Measurements from ENCODE around the gene MEGF11.

DNA sequence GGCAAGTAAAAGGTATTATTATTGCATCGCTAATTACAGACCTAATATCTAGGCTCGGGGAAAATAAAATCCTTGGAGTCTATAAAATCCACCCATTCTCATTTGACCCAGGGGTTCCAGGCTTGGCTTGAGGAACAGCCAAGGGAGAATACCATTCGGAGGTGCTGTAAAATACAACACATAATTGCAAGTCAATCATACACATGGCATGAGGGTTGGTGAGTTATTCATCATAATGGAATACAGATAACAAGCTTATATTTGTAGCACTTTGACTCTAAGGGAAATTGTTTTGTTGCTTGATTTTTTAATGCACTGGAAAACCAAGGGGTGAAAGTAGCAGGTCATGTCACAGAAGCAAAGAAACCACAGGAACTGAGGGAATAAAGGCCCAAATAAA lies 23.0 kb upstream of the MEGF11 start:
- TF ChIP-seq ZNF274 (IDR thresholded peaks at IDR 0.05; ENCODE audit: low read depth, low read length) = no peak
- TF ChIP-seq SUZ12 (IDR thresholded peaks at IDR 0.05; ENCODE audit: extremely low read depth, insufficient read depth, insufficient read length) = no peak
